ENCODE measurements around the gene PREX1.

GRCh38 chr20:48678421-48678820 is 149.4 kb downstream of the PREX1 start:
- TF ChIP-seq CTCF (conservative IDR thresholded peaks at IDR 0.05 in 1 of 2, IDR thresholded peaks at IDR 0.05 in 1 of 2; ENCODE audit: low read depth in 1 of 2, low read length in 2 of 2) = no peak
- no peak for TF ChIP-seq EZH2 (IDR thresholded peaks at IDR 0.05; ENCODE audit: low read length, missing control alignments)

Data from fibroblast of lung (primary cell).